Caco-2 (cell line): ENCODE data around the gene ARNT2. TPM values are rescaled to one million over a fixed set of nuclear protein-coding genes. Genes with fewer than 3 reads are reported as not detected.

Experiments
- BruUV-seq: library from RNA; stranded (reverse); fragments of 400-500 nt; replicated peaks from 2 replicates; lab custom pipeline; 2021; lab: Mats Ljungman, UMichigan
- CTCF ChIA-PET: fragments of 300-600 bp; sonication (Branson Sonifier 250); formaldehyde crosslinking; loops from one replicate; lab custom pipeline; 2022; ENCODE audit warnings: antibody characterized with exemption; lab: Charles Lee
- POLR2A ChIA-PET: fragments of 300-600 bp; sonication (Branson Sonifier 250); formaldehyde crosslinking; loops from one replicate; lab custom pipeline; 2022; ENCODE audit warnings: antibody characterized with exemption; lab: Charles Lee
- DNase-seq, 2 experiments: peaks; one replicate each; pipeline versions ENCODE4 v3.0.0 to v3.0.0-alpha.2; 2020 to 2022
- H3K27me3 ChIP-seq: replicated peaks from 2 replicates; pipeline ENCODE4 v1.6.0; 2011; ENCODE audit warnings: low read length; ENCODE audit not compliant: control insufficient read depth, insufficient read depth
- H3K36me3 ChIP-seq: 2 replicates; pipeline ENCODE4 v1.5.1; 2011; ENCODE audit warnings: low read length; ENCODE audit not compliant: control insufficient read depth, insufficient read depth
- H3K4me1 ChIP-seq: fragments of 250-450 bp; sonication (Bioruptor Pico); 2 replicates; pipeline ENCODE4 v1.5.1; 2020; ENCODE audit warnings: mild to moderate bottlenecking
- H3K4me3 ChIP-seq: 2 replicates; pipeline ENCODE4 v1.5.1; 2011; ENCODE audit warnings: low read depth, mild to moderate bottlenecking, control low read depth, low read length
- H3K9me3 ChIP-seq: fragments of 250-450 bp; sonication (Bioruptor Pico); 2 replicates; pipeline ENCODE4 v1.5.1; 2020; ENCODE audit warnings: mild to moderate bottlenecking, moderate library complexity
- H3K27ac Mint-ChIP-seq: one replicate; pipeline ENCODE4 v1.8.0; 2022; ENCODE audit warnings: mixed read lengths; ENCODE audit not compliant: unreplicated experiment
- H3K27me3 Mint-ChIP-seq: one replicate; pipeline ENCODE4 v1.8.0; 2022; ENCODE audit warnings: mixed read lengths; ENCODE audit not compliant: insufficient read depth, unreplicated experiment
- H3K36me3 Mint-ChIP-seq: one replicate; pipeline ENCODE4 v1.8.0; 2022; ENCODE audit warnings: mild to moderate bottlenecking, mixed read lengths; ENCODE audit not compliant: insufficient read depth, unreplicated experiment
- H3K4me1 Mint-ChIP-seq: one replicate; pipeline ENCODE4 v1.8.0; 2022; ENCODE audit warnings: low read depth, mixed read lengths; ENCODE audit not compliant: unreplicated experiment
- H3K4me3 Mint-ChIP-seq: one replicate; pipeline ENCODE4 v1.8.0; 2022; ENCODE audit warnings: mild to moderate bottlenecking, moderate library complexity, mixed read lengths; ENCODE audit not compliant: unreplicated experiment
- H3K9me3 Mint-ChIP-seq: one replicate; pipeline ENCODE4 v1.8.0; 2022; ENCODE audit warnings: mixed read lengths; ENCODE audit not compliant: unreplicated experiment
- CTCF ChIP-seq, 2 experiments: fragments of 200-600 bp in 1 of 2; IDR thresholded peaks; 1 replicate in 1 of 2; 2 replicates in 1 of 2; pipeline versions ENCODE4 v1.5.1 to v1.8.0; 2011 to 2022; ENCODE audit warnings: antibody characterized with exemption in 1 of 2, control low read depth in 1 of 2, inconsistent platforms in 1 of 2, low read depth in 1 of 2, low read length in 1 of 2, mild to moderate bottlenecking in 1 of 2, moderate library complexity in 1 of 2; ENCODE audit not compliant: insufficient read depth in 1 of 2, severe bottlenecking in 1 of 2, unreplicated experiment in 1 of 2
- intact Hi-C: fragments of 100-400 bp; cut with micrococcal nuclease; formaldehyde crosslinking; loops from one replicate; pipeline ENCODE4 v1.10.0; 2022; ENCODE audit not compliant: unreplicated experiment
- total RNA-seq: library from RNA; stranded (reverse); gene quantifications from 2 replicates; pipeline ENCODE4 v1.2.3, GENCODE V29; 2022

ARNT2 gene
- total RNA-seq, 1 experiment from 2014 or later = 0.23 TPM

- H3K4me1 ChIP-seq = no peaks in the 10 kb centered on the region
- H3K27me3 ChIP-seq = no peaks in the 10 kb centered on the region
- Mint-ChIP-seq H3K4me1 (no peaks in the 10 kb centered on the region), H3K9me3 (no peaks in the 10 kb centered on the region), H3K27ac (no peak overlapping the region), H3K36me3 (no peaks in the 10 kb centered on the region), H3K27me3 (peaks cover 8% of the 10 kb centered on the region), H3K4me3 (no peak overlapping the region)
- H3K4me3 ChIP-seq = no peak overlapping the region
- no peaks in the 10 kb centered on the region for H3K36me3 ChIP-seq
- intact Hi-C loops = no loop called here
- no TSS peak for BruUV-seq
- no peak for TF ChIP-seq CTCF (IDR thresholded peaks at IDR 0.05; ENCODE audit: insufficient read depth in 1 of 2, low read depth in 1 of 2, low read length in 1 of 2, severe bottlenecking in 1 of 2, unreplicated experiment in 1 of 2)
- POLR2A ChIA-PET = no interaction called here
- no peak for DNase-seq
- no peaks in the 10 kb centered on the region for H3K9me3 ChIP-seq
- CTCF ChIA-PET = no interaction called here
Observed at GRCh38 chr15:80441714-80442113, 37.5 kb downstream of the ARNT2 start.

- BruUV-seq = no TSS peak
- Mint-ChIP-seq H3K4me3 (no peak overlapping the region), H3K36me3 (no peaks in the 10 kb centered on the region), H3K4me1 (no peaks in the 10 kb centered on the region), H3K27me3 (peaks cover 8% of the 10 kb centered on the region), H3K27ac (no peak overlapping the region), H3K9me3 (no peaks in the 10 kb centered on the region)
- intact Hi-C loops = no loop called here
- Histone ChIP-seq H3K9me3 (no peaks in the 10 kb centered on the region), H3K27me3 (no peaks in the 10 kb centered on the region), H3K4me3 (no peak overlapping the region), H3K36me3 (no peaks in the 10 kb centered on the region), H3K4me1 (no peaks in the 10 kb centered on the region)
- no peak for DNase-seq
- CTCF ChIA-PET = no interaction called here
- no peak for TF ChIP-seq CTCF (IDR thresholded peaks at IDR 0.05; ENCODE audit: insufficient read depth in 1 of 2, low read depth in 1 of 2, low read length in 1 of 2, severe bottlenecking in 1 of 2, unreplicated experiment in 1 of 2)
- POLR2A ChIA-PET = no interaction called here
Observed at GRCh38 chr15:80442728-80443403, 38.7 kb downstream of the ARNT2 start.

- Mint-ChIP-seq H3K27me3 (peaks cover 8% of the 10 kb centered on the region), H3K9me3 (no peaks in the 10 kb centered on the region), H3K27ac (no peak overlapping the region), H3K36me3 (no peaks in the 10 kb centered on the region), H3K4me3 (no peak overlapping the region), H3K4me1 (no peaks in the 10 kb centered on the region)
- CTCF ChIA-PET = no interaction called here
- DNase-seq = no peak
- intact Hi-C loops = no loop called here
- Histone ChIP-seq H3K4me1 (no peaks in the 10 kb centered on the region), H3K9me3 (no peaks in the 10 kb centered on the region), H3K36me3 (no peaks in the 10 kb centered on the region), H3K27me3 (no peaks in the 10 kb centered on the region), H3K4me3 (no peak overlapping the region)
- no TSS peak for BruUV-seq
- no peak for TF ChIP-seq CTCF (IDR thresholded peaks at IDR 0.05; ENCODE audit: insufficient read depth in 1 of 2, low read depth in 1 of 2, low read length in 1 of 2, severe bottlenecking in 1 of 2, unreplicated experiment in 1 of 2)
- POLR2A ChIA-PET = no interaction called here
Observed at GRCh38 chr15:80444680-80445251, 40.6 kb downstream of the ARNT2 start.
